ENCODE data around the gene DPAGT1. TPM values are rescaled to one million over a fixed set of nuclear protein-coding genes. Genes with fewer than 3 reads are reported as not detected.

Gene DPAGT1
- total RNA-seq, 2 donors from 2014 or later: 49.4 to 51.9 TPM

GRCh38 chr11:119134389-119134978, 32.8 kb upstream of the DPAGT1 start:
- DNase-seq: peak; percentile 77
- no peaks in the 10 kb centered on the region for H3K4me1 ChIP-seq (ENCODE audit: control insufficient read depth, insufficient read depth, low read length)
- peaks cover 53% of the 10 kb centered on the region for H3K36me3 Mint-ChIP-seq (ENCODE audit: low read depth)
- H3K4me1 Mint-ChIP-seq: no peaks in the 10 kb centered on the region
- H3K9me3 ChIP-seq (ENCODE audit: control insufficient read depth, low read length): no peaks in the 10 kb centered on the region
- peaks cover 51% of the 10 kb centered on the region for H3K36me3 ChIP-seq (ENCODE audit: control insufficient read depth, insufficient read depth, low read length)
- no peaks in the 10 kb centered on the region for H3K27me3 ChIP-seq (ENCODE audit: control insufficient read depth, insufficient read depth, low read length, poor library complexity, severe bottlenecking)
- peak; percentile 77 for TF ChIP-seq CTCF (conservative IDR thresholded peaks at IDR 0.05)
- H3K27me3 Mint-ChIP-seq (ENCODE audit: insufficient read depth): peaks cover 7% of the 10 kb centered on the region
- no peak overlapping the region for H3K9ac ChIP-seq (ENCODE audit: extremely low read depth, low read length, poor library complexity, severe bottlenecking)
- no peak overlapping the region for H3K27ac ChIP-seq (ENCODE audit: low read depth, low read length)
- no peak overlapping the region for H3K4me3 ChIP-seq (ENCODE audit: low read length)
- H3K4me3 Mint-ChIP-seq: no peak overlapping the region
- H3K9me3 Mint-ChIP-seq: no peaks in the 10 kb centered on the region
- H3K27ac Mint-ChIP-seq: no peak overlapping the region
- 80 to 100% methylated on average over 1 to 4 of the region's 4 CpGs for WGBS, 2 experiments (ENCODE audit: insufficient coverage in 1 of 2, insufficient read length in 1 of 2)

- Mint-ChIP-seq H3K4me3 (no peak overlapping the region), H3K27me3 (ENCODE audit: insufficient read depth) (no peaks in the 10 kb centered on the region), H3K27ac (no peak overlapping the region), H3K36me3 (ENCODE audit: low read depth) (peaks cover 71% of the 10 kb centered on the region), H3K9me3 (no peaks in the 10 kb centered on the region), H3K4me1 (no peaks in the 10 kb centered on the region)
- Histone ChIP-seq H3K27ac (ENCODE audit: low read depth, low read length) (no peak overlapping the region), H3K9me3 (ENCODE audit: control insufficient read depth, low read length) (no peaks in the 10 kb centered on the region), H3K4me1 (ENCODE audit: control insufficient read depth, insufficient read depth, low read length) (no peaks in the 10 kb centered on the region), H3K9ac (ENCODE audit: extremely low read depth, low read length, poor library complexity, severe bottlenecking) (no peak overlapping the region), H3K27me3 (ENCODE audit: control insufficient read depth, insufficient read depth, low read length, poor library complexity, severe bottlenecking) (no peaks in the 10 kb centered on the region), H3K4me3 (ENCODE audit: low read length) (no peak overlapping the region), H3K36me3 (ENCODE audit: control insufficient read depth, insufficient read depth, low read length) (peaks cover 65% of the 10 kb centered on the region)
- DNase-seq: no peak
- no peak for TF ChIP-seq CTCF (conservative IDR thresholded peaks at IDR 0.05)
- 88 to 91% methylated on average over 1 to 3 of the region's 3 CpGs for WGBS, 2 experiments (ENCODE audit: insufficient coverage in 1 of 2, insufficient read length in 1 of 2)
Measured at GRCh38 chr11:119130662-119131061, 29.0 kb upstream of the DPAGT1 start.

- no peak for TF ChIP-seq CTCF (conservative IDR thresholded peaks at IDR 0.05)
- peaks cover 54% of the 10 kb centered on the region for H3K36me3 ChIP-seq (ENCODE audit: control insufficient read depth, insufficient read depth, low read length)
- H3K27me3 ChIP-seq (ENCODE audit: control insufficient read depth, insufficient read depth, low read length, poor library complexity, severe bottlenecking): no peaks in the 10 kb centered on the region
- no peaks in the 10 kb centered on the region for H3K4me1 ChIP-seq (ENCODE audit: control insufficient read depth, insufficient read depth, low read length)
- 88 to 90% methylated on average over 2 to 4 of the region's 5 CpGs for WGBS, 2 experiments (ENCODE audit: insufficient coverage in 1 of 2, insufficient read length in 1 of 2)
- H3K9ac ChIP-seq (ENCODE audit: extremely low read depth, low read length, poor library complexity, severe bottlenecking): no peak overlapping the region
- Mint-ChIP-seq H3K9me3 (no peaks in the 10 kb centered on the region), H3K4me3 (no peak overlapping the region), H3K4me1 (peaks cover 8% of the 10 kb centered on the region), H3K27me3 (ENCODE audit: insufficient read depth) (no peaks in the 10 kb centered on the region), H3K27ac (no peak overlapping the region), H3K36me3 (ENCODE audit: low read depth) (peaks cover 51% of the 10 kb centered on the region)
- no peaks in the 10 kb centered on the region for H3K9me3 ChIP-seq (ENCODE audit: control insufficient read depth, low read length)
- DNase-seq: no peak
- no peak overlapping the region for H3K27ac ChIP-seq (ENCODE audit: low read depth, low read length)
- no peak overlapping the region for H3K4me3 ChIP-seq (ENCODE audit: low read length)
Measured at GRCh38 chr11:119126675-119127268, 25.1 kb upstream of the DPAGT1 start.
